Kidney epithelial cell (primary cell): ENCODE results near the gene DMXL1. TPM values are rescaled to one million over a fixed set of nuclear protein-coding genes. Genes with fewer than 3 reads are reported as not detected.
A peak's percentile ranks its signal among the peaks of the same experiment; 100 is the strongest.

Experiments
- DNase-seq: peaks from one replicate; pipeline ENCODE4 v3.0.0-alpha.2; 2010; ENCODE audit warnings: low read depth
- H3K27me3 ChIP-seq: 2 replicates; pipeline ENCODE4 v1.6.0; 2011; ENCODE audit warnings: low read length; ENCODE audit not compliant: control insufficient read depth, insufficient read depth
- H3K36me3 ChIP-seq: 2 replicates; pipeline ENCODE4 v1.5.1; 2011; ENCODE audit warnings: low read length; ENCODE audit not compliant: control insufficient read depth, insufficient read depth
- H3K4me3 ChIP-seq: 2 replicates; pipeline ENCODE4 v1.5.1; 2011; ENCODE audit warnings: low read depth, mild to moderate bottlenecking, control low read depth, low read length
- total RNA-seq: library from RNA; depleted of rRNA; stranded (reverse); fragments of >200 nt; gene quantifications from 2 replicates; pipeline ENCODE4 v1.2.3, GENCODE V29; 2015
- TF ChIP-seq, protein P1 (sequence below): IDR thresholded peaks from 2 replicates; pipeline ENCODE4 v1.5.1; 2011; ENCODE audit warnings: mild to moderate bottlenecking, moderate library complexity, low read length, control low read depth, inconsistent platforms; ENCODE audit not compliant: insufficient read depth, poor library complexity, severe bottlenecking

DMXL1 gene
- total RNA-seq, 1 donor from 2014 or later = 20.8 TPM

DNA sequence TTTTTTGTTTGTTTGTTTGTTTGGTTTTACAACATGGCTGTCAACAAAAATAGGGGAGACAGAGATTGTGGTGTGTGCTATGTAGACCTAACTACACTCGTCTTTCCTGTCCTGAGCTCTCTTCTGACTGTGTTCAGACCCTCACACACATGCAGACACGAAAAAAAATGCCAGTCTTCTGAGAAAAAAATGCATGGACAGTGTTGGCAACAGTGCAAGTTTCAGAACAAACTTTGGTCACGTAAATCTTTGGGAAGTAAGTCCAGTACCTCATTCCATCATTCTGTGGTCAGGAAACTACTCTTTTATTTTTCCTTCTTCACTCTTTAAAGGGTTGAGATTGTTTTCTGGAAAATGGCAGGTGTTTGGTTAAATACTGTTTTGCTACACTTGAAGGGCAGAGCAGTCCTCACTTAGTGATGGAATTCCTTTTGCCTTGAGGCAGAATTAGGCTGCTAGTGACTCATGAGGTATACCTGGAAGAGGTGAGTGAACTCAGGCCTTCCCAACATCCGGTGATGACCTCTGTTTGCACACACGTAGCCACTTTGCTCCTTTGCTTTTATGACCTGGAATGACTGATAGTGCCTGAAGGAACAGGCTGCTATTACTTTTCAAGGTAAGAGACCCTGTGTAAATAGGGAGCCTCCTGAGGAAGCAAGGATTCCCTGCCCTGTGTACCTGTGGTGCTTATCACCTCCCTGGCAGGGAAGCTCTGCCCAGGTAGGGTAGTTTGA, 203.3 kb downstream of the DMXL1 start:
- H3K4me3 ChIP-seq = no peak overlapping the region
- DNase-seq = peak; percentile 43
- no peaks in the 10 kb centered on the region for H3K36me3 ChIP-seq
- H3K27me3 ChIP-seq = no peaks in the 10 kb centered on the region
- TF ChIP-seq, protein P1, sequence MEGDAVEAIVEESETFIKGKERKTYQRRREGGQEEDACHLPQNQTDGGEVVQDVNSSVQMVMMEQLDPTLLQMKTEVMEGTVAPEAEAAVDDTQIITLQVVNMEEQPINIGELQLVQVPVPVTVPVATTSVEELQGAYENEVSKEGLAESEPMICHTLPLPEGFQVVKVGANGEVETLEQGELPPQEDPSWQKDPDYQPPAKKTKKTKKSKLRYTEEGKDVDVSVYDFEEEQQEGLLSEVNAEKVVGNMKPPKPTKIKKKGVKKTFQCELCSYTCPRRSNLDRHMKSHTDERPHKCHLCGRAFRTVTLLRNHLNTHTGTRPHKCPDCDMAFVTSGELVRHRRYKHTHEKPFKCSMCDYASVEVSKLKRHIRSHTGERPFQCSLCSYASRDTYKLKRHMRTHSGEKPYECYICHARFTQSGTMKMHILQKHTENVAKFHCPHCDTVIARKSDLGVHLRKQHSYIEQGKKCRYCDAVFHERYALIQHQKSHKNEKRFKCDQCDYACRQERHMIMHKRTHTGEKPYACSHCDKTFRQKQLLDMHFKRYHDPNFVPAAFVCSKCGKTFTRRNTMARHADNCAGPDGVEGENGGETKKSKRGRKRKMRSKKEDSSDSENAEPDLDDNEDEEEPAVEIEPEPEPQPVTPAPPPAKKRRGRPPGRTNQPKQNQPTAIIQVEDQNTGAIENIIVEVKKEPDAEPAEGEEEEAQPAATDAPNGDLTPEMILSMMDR = no peak

DNA sequence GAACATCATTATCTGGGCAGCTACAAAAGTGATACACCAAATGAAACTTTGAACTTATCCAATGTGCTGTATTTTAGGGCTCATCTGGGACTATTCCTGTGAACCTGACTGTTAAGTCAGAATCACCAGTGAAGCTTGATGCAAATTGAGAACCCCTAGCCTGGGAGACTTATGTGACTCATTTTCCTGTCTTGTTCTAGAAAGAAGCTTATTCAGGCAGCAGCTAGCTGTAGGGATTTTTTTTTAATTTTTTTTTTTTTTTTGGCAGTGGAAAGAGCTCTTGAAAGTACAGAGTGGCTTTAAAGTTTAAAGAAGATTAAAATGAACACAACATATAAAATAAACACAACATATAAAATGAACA, 203.9 kb downstream of the DMXL1 start:
- DNase-seq = peak; percentile 63
- Histone ChIP-seq H3K27me3 (no peaks in the 10 kb centered on the region), H3K36me3 (no peaks in the 10 kb centered on the region), H3K4me3 (no peak overlapping the region)
- TF ChIP-seq, protein P1 = no peak

DNA sequence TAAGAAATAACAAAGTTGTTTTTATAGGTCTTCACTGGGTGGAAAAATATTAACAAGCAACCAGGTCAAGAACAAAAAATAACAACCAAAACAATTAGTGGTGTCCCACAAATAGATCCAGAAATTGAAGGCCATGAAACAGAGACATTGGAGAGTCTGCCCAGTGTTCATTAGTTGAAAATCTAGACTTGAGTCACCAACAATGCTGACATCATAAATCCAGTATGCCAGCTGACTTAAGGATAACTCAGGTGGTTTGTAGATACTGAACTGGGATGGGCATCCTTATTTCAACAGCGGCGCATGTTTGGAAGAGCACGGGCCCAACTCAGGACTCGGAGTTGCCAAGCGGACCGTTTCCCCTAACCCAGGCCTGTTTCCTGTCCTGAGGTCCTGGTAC, 204.3 kb downstream of the DMXL1 start:
- Histone ChIP-seq H3K27me3 (no peaks in the 10 kb centered on the region), H3K4me3 (no peak overlapping the region), H3K36me3 (no peaks in the 10 kb centered on the region)
- TF ChIP-seq, protein P1 = no peak
- DNase-seq = peak; percentile 63

DNA sequence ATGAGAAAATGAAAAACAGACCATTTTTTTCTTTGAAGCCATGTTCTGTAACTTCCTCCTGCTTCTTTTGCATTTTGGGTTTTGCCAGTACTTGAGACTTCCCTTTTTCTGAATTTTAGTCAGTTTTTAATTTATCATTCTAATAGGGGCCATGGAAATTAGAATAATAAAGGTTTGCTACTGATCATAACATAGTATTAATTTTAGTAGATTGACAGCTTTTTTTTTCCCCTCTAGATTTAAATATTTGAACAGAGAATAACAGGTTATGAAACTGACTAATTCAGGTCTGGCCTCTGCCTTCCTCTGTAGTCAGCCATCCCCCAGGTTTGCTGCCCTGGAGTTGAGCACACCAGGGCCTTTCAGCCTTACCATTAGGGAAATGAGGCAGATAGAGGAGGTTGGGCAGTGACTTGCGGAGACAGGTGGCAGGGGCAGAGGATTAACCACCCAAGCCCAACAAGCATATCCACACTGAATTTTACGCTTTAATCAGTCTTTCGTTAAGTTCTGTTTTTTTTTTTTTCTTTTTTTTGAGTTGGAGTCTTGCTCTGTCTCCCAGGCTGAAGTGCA, 204.8 kb downstream of the DMXL1 start:
- DNase-seq = no peak
- Histone ChIP-seq H3K27me3 (no peaks in the 10 kb centered on the region), H3K36me3 (no peaks in the 10 kb centered on the region), H3K4me3 (no peak overlapping the region)
- TF ChIP-seq, protein P1 = no peak

DNA sequence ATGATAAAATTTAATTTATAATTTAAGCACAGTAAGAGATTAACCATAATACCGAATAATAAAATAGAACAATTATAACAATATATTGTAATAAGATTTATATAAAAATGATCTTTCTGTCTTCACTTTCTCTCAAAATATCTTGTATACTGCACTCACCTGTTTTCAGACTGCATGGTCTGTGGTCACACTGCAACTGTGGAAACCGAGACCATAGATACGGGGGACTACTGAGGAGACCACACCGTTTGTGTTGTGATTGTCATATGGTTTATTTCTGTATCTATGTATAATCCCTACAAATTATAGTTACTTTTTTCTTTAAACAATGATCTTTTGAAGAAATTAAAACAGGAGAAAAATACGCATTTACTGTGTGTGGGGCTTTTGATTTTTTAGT, 206.1 kb downstream of the DMXL1 start:
- Histone ChIP-seq H3K36me3 (no peaks in the 10 kb centered on the region), H3K27me3 (no peaks in the 10 kb centered on the region), H3K4me3 (no peak overlapping the region)
- DNase-seq = no peak
- TF ChIP-seq, protein P1 = no peak

DNA sequence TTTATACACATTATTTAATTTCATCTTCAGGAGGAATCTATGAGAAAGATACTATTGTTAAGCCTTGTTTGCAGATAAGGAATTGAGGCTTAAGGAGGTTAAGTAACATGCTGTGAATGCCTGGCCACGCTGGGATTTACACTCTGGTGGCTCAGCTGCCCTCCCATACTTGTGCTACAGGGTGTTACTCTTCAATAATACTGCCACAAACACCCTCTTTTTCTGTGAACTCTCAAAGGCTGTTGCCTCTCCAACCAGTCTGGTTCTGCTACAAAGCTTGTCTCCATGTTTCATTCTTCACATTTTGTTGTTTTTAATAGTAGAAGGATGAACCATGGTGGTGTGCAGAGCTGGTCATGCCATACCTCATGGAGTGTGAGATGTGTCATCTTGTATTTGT, 208.2 kb downstream of the DMXL1 start:
- DNase-seq = no peak
- H3K27me3 ChIP-seq = no peaks in the 10 kb centered on the region
- TF ChIP-seq, protein P1 = no peak
- H3K36me3 ChIP-seq = no peaks in the 10 kb centered on the region
- no peak overlapping the region for H3K4me3 ChIP-seq
